Measurements from ENCODE around the gene OR8J3. TPM values are rescaled to one million over a fixed set of nuclear protein-coding genes. Genes with fewer than 3 reads are reported as not detected.
"Not testable (repeated sequence)": the region's sequence is repeated elsewhere in the genome, so short reads cannot be mapped to it uniquely, and the experiment has no call there.

OR8J3 gene
- total RNA-seq, 1 donor = not detected

GRCh38 chr11:56160217-56160616 is 20.2 kb upstream of the OR8J3 start, which contains the start of gene OR8K5:
TSS of gene OR8K5 (minus strand) at chr11:56160317. CDS start at chr11:56160317, 0 bp downstream.
- TF ChIP-seq, protein P1, sequence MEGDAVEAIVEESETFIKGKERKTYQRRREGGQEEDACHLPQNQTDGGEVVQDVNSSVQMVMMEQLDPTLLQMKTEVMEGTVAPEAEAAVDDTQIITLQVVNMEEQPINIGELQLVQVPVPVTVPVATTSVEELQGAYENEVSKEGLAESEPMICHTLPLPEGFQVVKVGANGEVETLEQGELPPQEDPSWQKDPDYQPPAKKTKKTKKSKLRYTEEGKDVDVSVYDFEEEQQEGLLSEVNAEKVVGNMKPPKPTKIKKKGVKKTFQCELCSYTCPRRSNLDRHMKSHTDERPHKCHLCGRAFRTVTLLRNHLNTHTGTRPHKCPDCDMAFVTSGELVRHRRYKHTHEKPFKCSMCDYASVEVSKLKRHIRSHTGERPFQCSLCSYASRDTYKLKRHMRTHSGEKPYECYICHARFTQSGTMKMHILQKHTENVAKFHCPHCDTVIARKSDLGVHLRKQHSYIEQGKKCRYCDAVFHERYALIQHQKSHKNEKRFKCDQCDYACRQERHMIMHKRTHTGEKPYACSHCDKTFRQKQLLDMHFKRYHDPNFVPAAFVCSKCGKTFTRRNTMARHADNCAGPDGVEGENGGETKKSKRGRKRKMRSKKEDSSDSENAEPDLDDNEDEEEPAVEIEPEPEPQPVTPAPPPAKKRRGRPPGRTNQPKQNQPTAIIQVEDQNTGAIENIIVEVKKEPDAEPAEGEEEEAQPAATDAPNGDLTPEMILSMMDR (IDR thresholded peaks at IDR 0.05; ENCODE audit: insufficient read depth, low read length) = no peak
- H3K4me3 ChIP-seq (ENCODE audit: low read depth, low read length) = no peak within 1 kb of the TSS
- no peak for DNase-seq (ENCODE audit: low read depth)

GRCh38 chr11:56152333-56152732 is 12.3 kb upstream of the OR8J3 start:
- DNase-seq (ENCODE audit: low read depth) = no peak
- no peak overlapping the region for H3K4me3 ChIP-seq (ENCODE audit: low read depth, low read length)
- TF ChIP-seq, protein P1 (IDR thresholded peaks at IDR 0.05; ENCODE audit: insufficient read depth, low read length) = no peak

DNA sequence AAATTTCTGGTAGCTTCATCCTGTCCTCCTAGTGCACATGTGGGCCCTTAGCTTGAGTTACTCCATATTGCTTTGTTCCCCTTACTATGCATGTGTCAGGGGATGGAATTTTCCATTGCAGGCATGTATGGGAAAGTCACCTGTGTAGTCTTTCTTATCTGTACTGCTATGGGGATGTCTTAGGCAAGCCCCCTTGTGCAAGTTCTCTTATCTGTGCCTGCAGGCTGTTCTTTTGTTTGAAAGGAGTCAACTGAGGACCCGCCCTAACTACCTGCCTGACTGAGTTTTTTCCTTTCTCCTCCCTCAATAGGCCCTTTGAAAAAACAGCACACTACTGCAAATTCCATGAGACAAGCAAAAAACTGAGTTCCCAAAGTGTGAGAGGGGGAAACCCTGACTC is 11.4 kb upstream of the OR8J3 start:
- TF ChIP-seq, protein P1 (IDR thresholded peaks at IDR 0.05; ENCODE audit: insufficient read depth, low read length) = no peak
- no peak for DNase-seq (ENCODE audit: low read depth)
- no peak overlapping the region for H3K4me3 ChIP-seq (ENCODE audit: low read depth, low read length)

DNA sequence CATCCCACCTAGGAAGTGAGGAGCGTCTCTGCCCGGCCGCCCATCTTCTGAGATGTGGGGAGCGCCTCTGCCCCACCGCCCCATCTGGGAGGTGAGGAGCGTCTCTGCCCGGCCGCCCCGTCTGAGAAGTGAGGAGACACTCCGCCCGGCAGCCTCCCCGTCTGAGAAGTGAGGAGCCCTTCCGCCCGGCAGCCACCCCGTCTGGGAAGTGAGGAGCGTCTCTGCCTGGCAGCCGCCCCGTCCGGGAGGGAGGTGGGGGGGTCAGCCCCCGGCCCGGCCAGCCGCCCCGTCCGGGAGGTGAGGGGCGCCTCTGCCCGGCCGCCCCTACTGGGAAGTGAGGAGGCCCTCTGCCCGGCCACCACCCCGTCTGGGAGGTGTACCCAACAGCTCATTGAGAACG is 3.7 kb upstream of the OR8J3 start:
- not testable (repeated sequence) for H3K4me3 ChIP-seq (ENCODE audit: low read depth, low read length); DNase-seq (ENCODE audit: low read depth)

GRCh38 chr11:56122073-56122472 is 17.9 kb downstream of the OR8J3 start, which contains the start of gene OR8H3:
TSS of gene OR8H3 (plus strand) at chr11:56122373. CDS start at chr11:56122373, 0 bp downstream.
- no peak within 1 kb of the TSS for H3K4me3 ChIP-seq (ENCODE audit: low read depth, low read length)
- TF ChIP-seq, protein P1 (IDR thresholded peaks at IDR 0.05; ENCODE audit: insufficient read depth, low read length) = no peak
- DNase-seq (ENCODE audit: low read depth) = no peak

GRCh38 chr11:56103210-56103737 is 36.7 kb downstream of the OR8J3 start, which contains the start of gene OR8H2:
TSS of gene OR8H2 (plus strand) at chr11:56103687. CDS start at chr11:56105043, 1,356 bp downstream.
- TF ChIP-seq, protein P1 (IDR thresholded peaks at IDR 0.05; ENCODE audit: insufficient read depth, low read length) = no peak
- no peak for DNase-seq (ENCODE audit: low read depth)
- H3K4me3 ChIP-seq (ENCODE audit: low read depth, low read length) = no peak within 1 kb of the TSS

DNA sequence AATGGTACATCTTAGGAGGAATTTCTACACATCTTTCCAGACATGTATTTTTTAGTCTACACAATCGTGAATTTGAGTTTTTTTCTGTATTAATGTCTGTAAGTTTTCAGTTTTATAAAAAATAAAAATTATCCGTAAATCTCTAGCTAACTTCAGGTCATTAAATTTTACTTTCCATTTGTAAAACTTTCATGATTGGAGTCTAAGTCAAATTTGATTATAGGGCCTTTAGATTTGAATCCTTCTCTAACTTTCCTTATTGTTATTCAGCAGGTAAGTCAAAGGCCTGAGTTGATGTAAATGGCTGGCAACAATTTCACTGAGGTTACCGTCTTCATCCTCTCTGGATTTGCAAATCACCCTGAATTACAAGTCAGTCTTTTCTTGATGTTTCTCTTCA is 47.0 kb downstream of the OR8J3 start, which contains the start of gene OR8I2:
Gene OR8I2, plus strand, starts transcription at position 301 of the 400 bp plus-strand sequence. Its CDS starts 0 bp downstream, at position 301.
- DNase-seq (ENCODE audit: low read depth) = no peak
- no peak within 1 kb of the TSS for H3K4me3 ChIP-seq (ENCODE audit: low read depth, low read length)
- TF ChIP-seq, protein P1 (IDR thresholded peaks at IDR 0.05; ENCODE audit: insufficient read depth, low read length) = no peak
